SH-SY5Y (cell line): ENCODE measurements around the gene ZNF777.

ENCODE experiments used
- GATA2 ChIP-seq: IDR thresholded peaks from 2 replicates; pipeline ENCODE4 v1.6.1; 2011; ENCODE audit warnings: mild to moderate bottlenecking, low read depth, low read length
- GATA3 ChIP-seq: IDR thresholded peaks from 2 replicates; pipeline ENCODE4 v1.6.1; 2011; ENCODE audit warnings: low read depth, mild to moderate bottlenecking, low read length, moderate library complexity

GRCh38 chr7:149423449-149424110 is 37.3 kb downstream of the ZNF777 start:
- TF ChIP-seq GATA3 (no peak), GATA2 (no peak)
